ENCODE results near the gene AXIN1. TPM values are rescaled to one million over a fixed set of nuclear protein-coding genes. Genes with fewer than 3 reads are reported as not detected.

AXIN1 gene
- total and polyA plus RNA-seq, 9 of the 15 experiments (the other 6 are each of a cell fraction or from before 2014, with no cell fraction given), result 0.42 to 58.0 (median 25.9) TPM

DNA sequence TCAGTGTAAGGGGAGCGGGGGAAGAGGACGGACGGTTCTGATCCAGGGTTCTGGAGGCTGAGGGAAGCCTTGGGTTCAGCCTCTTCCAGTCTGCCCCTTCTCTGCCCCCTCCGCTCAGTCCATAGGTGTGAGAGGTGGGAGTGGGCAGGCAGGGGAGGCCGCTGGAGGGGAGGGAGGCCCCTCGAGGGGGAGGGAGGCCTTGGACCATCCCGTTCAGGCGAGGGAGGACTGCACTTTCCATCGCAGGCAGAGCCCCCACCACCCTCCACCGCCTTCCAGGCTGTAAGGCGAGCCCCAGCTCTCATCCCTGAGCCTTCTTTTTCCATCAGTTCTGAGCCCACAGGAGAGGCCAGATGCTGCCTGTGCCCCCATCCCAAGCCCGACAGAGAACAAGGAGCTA lies 4.2 kb upstream of the AXIN1 start:
- Histone ChIP-seq H2AFZ (ENCODE audit: low read depth, low read length) (no peak overlapping the region), H3K27ac (ENCODE audit: extremely low read depth, low read depth, low read length) (no peak overlapping the region), H3K9me3 (replicated peaks; ENCODE audit: control insufficient read depth, insufficient read depth, low read depth, low read length) (no peaks in the 10 kb centered on the region), H3K79me2 (ENCODE audit: control insufficient read depth, insufficient read depth, low read length) (peaks cover 4% of the 10 kb centered on the region), H3K27me3 (ENCODE audit: control insufficient read depth in 2 of 2, insufficient read depth in 2 of 2, low read length in 2 of 2) (no peaks in the 10 kb centered on the region), H3K4me2 (ENCODE audit: insufficient read depth, low read length) (no peak overlapping the region), H3K4me3 (no peak overlapping the region), H3K9ac (ENCODE audit: insufficient read depth in 1 of 2, low read depth in 2 of 2, low read length in 2 of 2) (peak overlapping the region in 1 of 2 experiments; percentile 4; a peak in 1 of 4 replicates), H4K20me1 (replicated peaks; ENCODE audit: control insufficient read depth, insufficient read depth, low read length) (no peaks in the 10 kb centered on the region), H3K36me3 (ENCODE audit: control insufficient read depth, insufficient read depth, low read length) (no peaks in the 10 kb centered on the region), H3K4me1 (replicated peaks in 1 of 2; ENCODE audit: control insufficient read depth in 2 of 2, insufficient read depth in 2 of 2, low read length in 2 of 2) (peaks cover 5 to 63% of the 10 kb centered on the region in 2 experiments), H3K9me1 (ENCODE audit: control insufficient read depth, insufficient read depth, low read length) (no peaks in the 10 kb centered on the region)
- CTCF ChIA-PET (ENCODE audit: low intra/inter-chr PET ratio), result no interaction called here
- TF ChIP-seq, protein P1, sequence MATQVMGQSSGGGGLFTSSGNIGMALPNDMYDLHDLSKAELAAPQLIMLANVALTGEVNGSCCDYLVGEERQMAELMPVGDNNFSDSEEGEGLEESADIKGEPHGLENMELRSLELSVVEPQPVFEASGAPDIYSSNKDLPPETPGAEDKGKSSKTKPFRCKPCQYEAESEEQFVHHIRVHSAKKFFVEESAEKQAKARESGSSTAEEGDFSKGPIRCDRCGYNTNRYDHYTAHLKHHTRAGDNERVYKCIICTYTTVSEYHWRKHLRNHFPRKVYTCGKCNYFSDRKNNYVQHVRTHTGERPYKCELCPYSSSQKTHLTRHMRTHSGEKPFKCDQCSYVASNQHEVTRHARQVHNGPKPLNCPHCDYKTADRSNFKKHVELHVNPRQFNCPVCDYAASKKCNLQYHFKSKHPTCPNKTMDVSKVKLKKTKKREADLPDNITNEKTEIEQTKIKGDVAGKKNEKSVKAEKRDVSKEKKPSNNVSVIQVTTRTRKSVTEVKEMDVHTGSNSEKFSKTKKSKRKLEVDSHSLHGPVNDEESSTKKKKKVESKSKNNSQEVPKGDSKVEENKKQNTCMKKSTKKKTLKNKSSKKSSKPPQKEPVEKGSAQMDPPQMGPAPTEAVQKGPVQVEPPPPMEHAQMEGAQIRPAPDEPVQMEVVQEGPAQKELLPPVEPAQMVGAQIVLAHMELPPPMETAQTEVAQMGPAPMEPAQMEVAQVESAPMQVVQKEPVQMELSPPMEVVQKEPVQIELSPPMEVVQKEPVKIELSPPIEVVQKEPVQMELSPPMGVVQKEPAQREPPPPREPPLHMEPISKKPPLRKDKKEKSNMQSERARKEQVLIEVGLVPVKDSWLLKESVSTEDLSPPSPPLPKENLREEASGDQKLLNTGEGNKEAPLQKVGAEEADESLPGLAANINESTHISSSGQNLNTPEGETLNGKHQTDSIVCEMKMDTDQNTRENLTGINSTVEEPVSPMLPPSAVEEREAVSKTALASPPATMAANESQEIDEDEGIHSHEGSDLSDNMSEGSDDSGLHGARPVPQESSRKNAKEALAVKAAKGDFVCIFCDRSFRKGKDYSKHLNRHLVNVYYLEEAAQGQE (IDR thresholded peaks at IDR 0.05; ENCODE audit: borderline replicate concordance), result no peak
- TF ChIP-seq, protein P1 (CRISPR knock-in tag; IDR thresholded peaks at IDR 0.05; ENCODE audit: low read depth), result no peak
- TF ChIP-seq SMARCE1 (IDR thresholded peaks at IDR 0.05) (no peak), MAFF (IDR thresholded peaks at IDR 0.05; ENCODE audit: low read length) (no peak)
- WGBS (ENCODE audit: insufficient coverage, low coverage, missing lambda C conversion rate), result 62% methylated on average over 5 of the region's 12 CpGs
- intact Hi-C loops (cut with micrococcal nuclease), result no loop called here
- POLR2A ChIA-PET, result interaction anchor here (0.6 to 1.3 kb wide), 4 partner anchors 9 to 296 kb away, joined by 3 to 4 read pairs (median 4); no protein-coding TSS in a partner anchor
- ATAC-seq (no peak), FAIRE-seq (no peak), DNase-seq (ENCODE audit: extremely low read depth in 1 of 4, low spot score in 3 of 4) (no peak)
- BruUV-seq (replicated peaks), result no TSS peak
- in situ Hi-C loops (cut with MboI), result no loop called here

Data from K562 (cell line).